Left lung (tissue), 10 donors: ENCODE measurements around the gene SLX4IP. TPM values are rescaled to one million over a fixed set of nuclear protein-coding genes. Genes with fewer than 3 reads are reported as not detected.
A peak's percentile ranks its signal among the peaks of the same experiment; 100 is the strongest.

Source experiments
- ATAC-seq: fragments of 200-7000 bp; cut with Tn5 transposase; one replicate; pipeline ENCODE4 v1.9.1; 2020; ENCODE audit warnings: moderate library complexity
- DNase-seq, 4 donors: peaks; one replicate each; pipeline ENCODE4 v3.0.0-alpha.2; 2013 to 2020
- H3K27ac ChIP-seq, 2 donors: fragments of 200-600 bp; sonication (generic) in 1 of 2; one replicate each; pipeline versions ENCODE4 v1.5.0 to v1.8.0; 2020 to 2021
- H3K27me3 ChIP-seq, 2 donors: fragments of 200-600 bp; sonication (generic) in 1 of 2; one replicate each; pipeline versions ENCODE4 v1.5.0 to v1.8.0; 2020 to 2021
- H3K36me3 ChIP-seq, 2 donors: fragments of 200-600 bp; sonication (generic) in 1 of 2; one replicate each; pipeline versions ENCODE4 v1.5.0 to v1.8.0; 2020 to 2021
- H3K4me1 ChIP-seq, 2 donors: fragments of 200-600 bp; one replicate each; pipeline ENCODE4 v1.8.0; 2021
- H3K4me3 ChIP-seq, 2 donors: fragments of 200-600 bp; sonication (generic) in 1 of 2; one replicate each; pipeline versions ENCODE4 v1.5.0 to v1.8.0; 2020 to 2021; ENCODE audit warnings: mild to moderate bottlenecking in 1 of 2
- H3K9me3 ChIP-seq, 2 donors: fragments of 200-600 bp; sonication (generic) in 1 of 2; one replicate each; pipeline versions ENCODE4 v1.5.0 to v1.8.0; 2020 to 2021
- CTCF ChIP-seq, 2 donors: fragments of 200-600 bp; sonication (generic) in 1 of 2; IDR thresholded peaks; one replicate each; pipeline versions ENCODE4 v1.5.0 to v1.8.0; 2021; ENCODE audit warnings: antibody characterized with exemption in 2 of 2
- intact Hi-C, 2 donors: fragments of 100-400 bp; cut with DNase I; formaldehyde crosslinking; loops; one replicate each; pipeline versions ENCODE4 v1.11.2 to v1.14.2; 2022
- polyA plus RNA-seq, 6 donors: library from polyadenylated mRNA; unstranded; fragments of 120-200 nt; gene quantifications; one replicate each; pipeline ENCODE4 v1.2.1, GENCODE V29; 2013; ENCODE audit not compliant: insufficient read length in 6 of 6
- total RNA-seq, 2 donors: library from RNA; stranded (reverse); fragmentation: NEBNext Ultra II Directional; extraction: Animal tissue kit (Norgen Biotek cat#: 25700); gene quantifications; one replicate each; pipeline ENCODE4 v1.2.1, GENCODE V29; 2021
- donor health status: DM: no; HTN: yes; CAD: no.
- donor health status: DM: no; HTN: no; CAD: no.

The SLX4IP gene
- total and polyA plus RNA-seq, 8 donors, result 6.0 to 12.3 (median 10.3) TPM

- intact Hi-C loops, result no loop called here
- TF ChIP-seq CTCF (IDR thresholded peaks at IDR 0.05), result no peak
- H3K4me1 ChIP-seq, result peaks cover 0 to 11% of the 10 kb centered on the region in 2 donors
- ATAC-seq, result peak; percentile 64
- no peaks in the 10 kb centered on the region for H3K9me3 ChIP-seq
- peak overlapping the region in 1 of 2 donors; percentile 30 for H3K27ac ChIP-seq
- DNase-seq, result peak in 1 of 4 donors; percentile 78
- no peak overlapping the region for H3K4me3 ChIP-seq
- H3K27me3 ChIP-seq, result no peaks in the 10 kb centered on the region
- H3K36me3 ChIP-seq, result no peaks in the 10 kb centered on the region
Measured at GRCh38 chr20:10524034-10524476, 89.0 kb downstream of the SLX4IP start.

- intact Hi-C loops, result no loop called here
- no peaks in the 10 kb centered on the region for H3K27me3 ChIP-seq
- no peak overlapping the region for H3K4me3 ChIP-seq
- DNase-seq (no peak), ATAC-seq (no peak)
- H3K9me3 ChIP-seq, result no peaks in the 10 kb centered on the region
- H3K4me1 ChIP-seq, result peaks cover 0 to 11% of the 10 kb centered on the region in 2 donors
- no peaks in the 10 kb centered on the region for H3K36me3 ChIP-seq
- TF ChIP-seq CTCF (IDR thresholded peaks at IDR 0.05), result no peak
- H3K27ac ChIP-seq, result peak overlapping the region in 1 of 2 donors; percentile 30
Measured at GRCh38 chr20:10524643-10525042, 89.5 kb downstream of the SLX4IP start.

GRCh38 chr20:10527781-10528180 lies 92.7 kb downstream of the SLX4IP start:
- no peaks in the 10 kb centered on the region for H3K4me1 ChIP-seq
- no peak overlapping the region for H3K27ac ChIP-seq
- no peaks in the 10 kb centered on the region for H3K9me3 ChIP-seq
- DNase-seq (no peak), ATAC-seq (no peak)
- no peak for TF ChIP-seq CTCF (IDR thresholded peaks at IDR 0.05)
- no peak overlapping the region for H3K4me3 ChIP-seq
- no peaks in the 10 kb centered on the region for H3K27me3 ChIP-seq
- intact Hi-C loops, result no loop called here
- no peaks in the 10 kb centered on the region for H3K36me3 ChIP-seq

- ATAC-seq (no peak), DNase-seq (no peak)
- Histone ChIP-seq H3K4me3 (no peak overlapping the region), H3K4me1 (no peaks in the 10 kb centered on the region), H3K9me3 (no peaks in the 10 kb centered on the region), H3K27me3 (no peaks in the 10 kb centered on the region), H3K27ac (no peak overlapping the region), H3K36me3 (no peaks in the 10 kb centered on the region)
- TF ChIP-seq CTCF (IDR thresholded peaks at IDR 0.05), result no peak
- intact Hi-C loops, result no loop called here
Measured at GRCh38 chr20:10530883-10531282, 95.8 kb downstream of the SLX4IP start.

GRCh38 chr20:10531848-10532247 lies 96.7 kb downstream of the SLX4IP start:
- Histone ChIP-seq H3K27me3 (no peaks in the 10 kb centered on the region), H3K9me3 (no peaks in the 10 kb centered on the region), H3K36me3 (no peaks in the 10 kb centered on the region), H3K27ac (no peak overlapping the region), H3K4me3 (no peak overlapping the region), H3K4me1 (no peaks in the 10 kb centered on the region)
- ATAC-seq (no peak), DNase-seq (no peak)
- intact Hi-C loops, result no loop called here
- TF ChIP-seq CTCF (IDR thresholded peaks at IDR 0.05), result no peak
